ENCODE data around the gene FKBP1B. TPM values are rescaled to one million over a fixed set of nuclear protein-coding genes. Genes with fewer than 3 reads are reported as not detected.

Gene FKBP1B
- total RNA-seq, 1 experiment from 2014 or later = 11.8 TPM

GRCh38 chr2:24010477-24011249 is 38.9 kb upstream of the FKBP1B start:
- ChIA-PET CTCF (no interaction called here), RAD21 (ENCODE audit: low non-redundant PET in 1 of 2, low total read pairs in 2 of 2, uncharacterized antibody in 2 of 2, unreplicated experiment in 2 of 2) (no interaction called here), POLR2A (no interaction called here)
- Histone ChIP-seq H3K4me1 (ENCODE audit: control insufficient read depth in 1 of 2, insufficient read depth in 2 of 2, low read length in 2 of 2) (peaks cover 6 to 11% of the 10 kb centered on the region in 2 experiments), H3K27ac (ENCODE audit: low read depth, low read length) (no peak overlapping the region), H3K4me2 (ENCODE audit: low read length) (no peak overlapping the region), H3K36me3 (ENCODE audit: control insufficient read depth in 1 of 2, insufficient read depth in 2 of 2, low read length in 2 of 2) (no peaks in the 10 kb centered on the region), H2AFZ (ENCODE audit: low read depth, low read length, poor library complexity, severe bottlenecking) (no peak overlapping the region), H3K27me3 (ENCODE audit: insufficient read depth, low read length) (no peaks in the 10 kb centered on the region), H3K9me3 (ENCODE audit: control insufficient read depth in 1 of 2, insufficient read depth in 1 of 2, low read depth in 1 of 2, low read length in 2 of 2) (no peaks in the 10 kb centered on the region), H3K79me2 (ENCODE audit: insufficient read depth, low read length) (no peaks in the 10 kb centered on the region), H3K4me3 (replicated peaks in 1 of 2; ENCODE audit: low read depth in 1 of 2, low read length in 2 of 2) (no peak overlapping the region), H4K20me1 (ENCODE audit: insufficient read depth) (no peaks in the 10 kb centered on the region), H3K9me2 (ENCODE audit: insufficient read depth) (no peaks in the 10 kb centered on the region), H3K9ac (ENCODE audit: low read length) (no peak overlapping the region)
- BruUV-seq (replicated peaks) = no TSS peak
- no peak for ATAC-seq
- TF ChIP-seq, protein P1, sequence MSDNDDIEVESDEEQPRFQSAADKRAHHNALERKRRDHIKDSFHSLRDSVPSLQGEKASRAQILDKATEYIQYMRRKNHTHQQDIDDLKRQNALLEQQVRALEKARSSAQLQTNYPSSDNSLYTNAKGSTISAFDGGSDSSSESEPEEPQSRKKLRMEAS (IDR thresholded peaks at IDR 0.05) = no peak
- TF ChIP-seq EZH2phosphoT487 (IDR thresholded peaks at IDR 0.05; ENCODE audit: borderline replicate concordance) (no peak), EGR1 (IDR thresholded peaks at IDR 0.05; ENCODE audit: low read depth) (no peak), JUND (IDR thresholded peaks at IDR 0.05) (no peak), POLR2A (IDR thresholded peaks at IDR 0.05; ENCODE audit: borderline replicate concordance, extremely low read depth, insufficient read depth, insufficient read length) (no peak), YY1 (IDR thresholded peaks at IDR 0.05; ENCODE audit: extremely low read depth, insufficient replicate concordance, low read depth, low read length) (no peak), TCF7L2 (IDR thresholded peaks at IDR 0.05; ENCODE audit: borderline replicate concordance, extremely low read depth, insufficient read depth, insufficient read length) (no peak), ZFX (IDR thresholded peaks at IDR 0.05) (no peak), RAD21 (IDR thresholded peaks at IDR 0.05; ENCODE audit: low read depth) (no peak), POLR2AphosphoS5 (IDR thresholded peaks at IDR 0.05; ENCODE audit: low read depth, low read length) (no peak), SIN3A (IDR thresholded peaks at IDR 0.05; ENCODE audit: low read depth) (no peak), ELF1 (IDR thresholded peaks at IDR 0.05; ENCODE audit: borderline replicate concordance, low read depth) (no peak), CBX3 (IDR thresholded peaks at IDR 0.05; ENCODE audit: low read depth) (no peak), SP1 (IDR thresholded peaks at IDR 0.05; ENCODE audit: low read depth) (no peak), SRF (IDR thresholded peaks at IDR 0.05; ENCODE audit: low read depth) (no peak), FOSL1 (IDR thresholded peaks at IDR 0.05; ENCODE audit: low read depth) (no peak), CEBPB (IDR thresholded peaks at IDR 0.05; ENCODE audit: low read depth) (no peak)
- TF ChIP-seq, protein P2, sequence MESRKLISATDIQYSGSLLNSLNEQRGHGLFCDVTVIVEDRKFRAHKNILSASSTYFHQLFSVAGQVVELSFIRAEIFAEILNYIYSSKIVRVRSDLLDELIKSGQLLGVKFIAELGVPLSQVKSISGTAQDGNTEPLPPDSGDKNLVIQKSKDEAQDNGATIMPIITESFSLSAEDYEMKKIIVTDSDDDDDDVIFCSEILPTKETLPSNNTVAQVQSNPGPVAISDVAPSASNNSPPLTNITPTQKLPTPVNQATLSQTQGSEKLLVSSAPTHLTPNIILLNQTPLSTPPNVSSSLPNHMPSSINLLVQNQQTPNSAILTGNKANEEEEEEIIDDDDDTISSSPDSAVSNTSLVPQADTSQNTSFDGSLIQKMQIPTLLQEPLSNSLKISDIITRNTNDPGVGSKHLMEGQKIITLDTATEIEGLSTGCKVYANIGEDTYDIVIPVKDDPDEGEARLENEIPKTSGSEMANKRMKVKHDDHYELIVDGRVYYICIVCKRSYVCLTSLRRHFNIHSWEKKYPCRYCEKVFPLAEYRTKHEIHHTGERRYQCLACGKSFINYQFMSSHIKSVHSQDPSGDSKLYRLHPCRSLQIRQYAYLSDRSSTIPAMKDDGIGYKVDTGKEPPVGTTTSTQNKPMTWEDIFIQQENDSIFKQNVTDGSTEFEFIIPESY (IDR thresholded peaks at IDR 0.05; ENCODE audit: extremely low read depth, insufficient replicate concordance, low read length) = no peak
- DNase-seq (ENCODE audit: low read depth, low spot score) = no peak
- intact Hi-C loops (cut with micrococcal nuclease) = no loop called here
